HG03025 (cell line): ENCODE results near the gene F2RL3.
A peak's percentile ranks its signal among the peaks of the same experiment; 100 is the strongest.

Experiments
- ATAC-seq: cut with Tn5 transposase; IDR thresholded peaks from one replicate; pipeline ENCODE4 v1.9.1; 2021; ENCODE audit warnings: mild to moderate bottlenecking, moderate library complexity; ENCODE audit not compliant: unreplicated experiment, low FRiP score

F2RL3 gene

GRCh38 chr19:16892868-16893685 is 4.3 kb downstream of the F2RL3 start:
- no peak for ATAC-seq

DNA sequence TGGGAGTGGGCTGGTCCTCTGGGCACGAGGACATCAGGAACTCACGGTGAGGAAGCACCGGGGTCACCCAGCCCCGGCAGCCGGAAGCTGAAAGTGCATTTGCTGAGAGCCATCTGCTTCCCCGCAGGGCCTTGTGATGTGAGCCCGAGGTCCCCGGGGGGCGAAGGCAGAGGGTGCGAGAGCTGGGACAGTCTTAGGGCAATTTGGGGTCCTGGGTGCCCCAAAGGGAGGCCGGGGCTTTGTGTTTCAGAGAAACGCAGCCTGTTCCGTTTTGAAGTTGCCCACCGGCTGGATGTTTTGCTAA is 4.8 kb downstream of the F2RL3 start:
- ATAC-seq: no peak

GRCh38 chr19:16894080-16894479 is 5.3 kb downstream of the F2RL3 start:
- no peak for ATAC-seq

DNA sequence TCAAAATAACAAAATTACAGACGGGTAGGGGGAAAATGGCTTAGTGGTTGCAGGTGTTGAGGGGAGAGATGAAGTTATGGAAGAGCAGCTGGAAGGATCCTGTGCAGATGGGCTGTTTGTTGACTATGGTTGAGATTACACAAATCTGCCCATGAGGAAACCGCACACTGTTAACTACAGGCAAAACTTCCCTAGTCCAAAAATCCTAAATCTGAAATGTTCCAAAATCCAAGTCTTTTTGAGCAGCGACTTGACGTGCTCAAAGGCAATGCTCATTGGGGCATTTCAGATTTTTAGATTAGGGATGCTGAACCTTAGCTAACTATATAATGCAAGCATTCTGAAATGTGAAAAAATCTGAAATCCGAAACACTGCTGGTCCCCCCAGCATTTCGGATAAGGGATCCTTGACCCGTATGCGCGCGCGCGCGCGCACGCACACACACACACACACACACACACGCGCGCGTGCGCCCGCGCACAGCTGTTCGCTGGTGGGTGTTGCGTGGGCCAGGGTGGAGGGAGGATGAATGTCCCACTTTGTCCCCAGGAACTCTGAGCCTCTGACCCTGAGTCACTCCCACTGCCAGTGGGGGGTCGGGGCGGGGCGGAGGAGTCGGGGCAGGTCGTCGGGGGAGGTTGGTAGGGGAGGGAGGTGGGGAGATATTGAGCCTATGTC is 6.8 kb downstream of the F2RL3 start:
- no peak for ATAC-seq

- ATAC-seq: peak; percentile 23
Observed at GRCh38 chr19:16896146-16897028, 7.6 kb downstream of the F2RL3 start.

DNA sequence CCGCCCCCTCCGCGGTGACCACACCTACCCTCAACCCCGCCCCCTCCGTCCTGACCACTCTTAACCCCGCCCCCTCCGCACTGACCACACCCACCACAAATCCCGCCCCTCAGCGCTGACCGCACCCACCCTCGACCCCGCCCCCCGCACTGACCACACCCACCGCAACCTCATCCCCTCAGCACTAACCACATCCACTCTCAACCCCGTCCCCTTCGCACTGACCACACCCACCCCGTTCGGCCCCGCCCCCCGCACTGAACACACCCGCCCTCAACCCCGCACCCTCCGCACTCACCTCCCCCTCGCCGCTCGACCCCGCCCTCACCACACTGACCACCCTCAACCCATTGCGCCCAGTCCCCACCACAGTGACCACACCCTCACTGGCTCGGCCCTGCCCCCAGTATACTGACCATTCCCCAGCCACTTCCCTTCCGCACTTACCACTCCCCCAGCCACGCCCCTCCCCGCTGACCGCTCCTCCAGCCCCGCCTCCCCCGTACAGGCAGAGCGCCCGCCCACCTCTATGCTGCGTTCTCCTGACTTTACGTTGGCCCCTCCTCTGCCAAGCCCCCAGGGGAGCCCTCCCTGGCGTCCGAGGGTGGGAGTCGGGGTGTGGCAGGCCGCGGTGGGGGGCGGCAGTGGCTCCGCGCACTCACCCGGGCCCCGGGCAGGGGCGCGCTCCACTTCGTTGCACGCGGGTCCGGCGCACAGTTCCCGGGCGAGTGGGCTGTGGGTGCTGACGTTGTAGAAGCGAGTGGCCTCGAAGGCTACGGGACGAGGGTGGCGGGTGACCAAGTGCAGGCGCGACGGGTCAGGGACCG is 8.4 kb downstream of the F2RL3 start:
- peak; percentile 48 for ATAC-seq

DNA sequence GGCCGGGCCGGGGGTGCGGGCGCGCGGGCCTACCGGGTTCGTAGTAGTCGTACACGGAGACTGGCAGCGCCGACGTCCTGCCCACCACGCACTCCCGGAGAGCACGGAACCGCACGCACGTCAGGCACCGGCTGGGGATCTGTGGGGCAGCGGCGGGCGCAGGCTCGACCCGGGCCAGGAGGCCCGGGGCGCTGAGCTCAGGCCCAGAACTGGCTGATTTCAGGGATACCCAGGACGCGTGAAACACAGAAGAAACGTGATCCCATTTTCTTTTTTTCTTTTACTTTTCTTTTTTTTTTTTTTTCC is 9.0 kb downstream of the F2RL3 start:
- no peak for ATAC-seq

DNA sequence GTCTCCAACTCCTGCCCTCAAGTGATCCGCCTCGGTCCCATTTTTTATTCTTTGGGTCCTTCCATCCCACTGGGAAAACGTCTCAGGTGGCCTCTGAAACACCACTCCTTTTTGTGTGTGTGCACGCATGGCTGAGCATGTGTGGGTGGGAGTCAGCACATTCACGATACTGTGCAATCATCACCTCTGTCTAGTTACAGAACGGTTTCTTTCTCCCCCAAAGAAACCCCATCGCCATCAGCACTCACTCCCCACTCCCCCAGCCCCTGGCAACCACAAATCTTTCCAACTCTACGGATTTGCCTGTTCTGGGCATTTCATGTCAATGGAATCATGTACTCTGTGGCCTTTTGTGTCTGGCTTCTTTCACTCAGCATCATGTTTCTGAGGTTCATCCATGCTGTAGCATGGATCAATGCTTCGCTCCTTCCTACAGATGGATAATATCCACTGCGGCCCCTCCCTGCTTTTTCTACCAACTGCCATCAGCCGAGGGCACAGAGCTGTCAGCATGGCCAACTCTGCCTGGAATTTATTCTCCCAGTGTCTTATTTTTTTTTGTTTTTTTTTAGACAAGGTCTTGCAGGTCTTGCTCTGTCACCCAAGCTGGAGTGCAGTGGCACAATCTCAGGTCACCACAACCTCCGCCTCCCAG is 9.7 kb downstream of the F2RL3 start:
- ATAC-seq: no peak

DNA sequence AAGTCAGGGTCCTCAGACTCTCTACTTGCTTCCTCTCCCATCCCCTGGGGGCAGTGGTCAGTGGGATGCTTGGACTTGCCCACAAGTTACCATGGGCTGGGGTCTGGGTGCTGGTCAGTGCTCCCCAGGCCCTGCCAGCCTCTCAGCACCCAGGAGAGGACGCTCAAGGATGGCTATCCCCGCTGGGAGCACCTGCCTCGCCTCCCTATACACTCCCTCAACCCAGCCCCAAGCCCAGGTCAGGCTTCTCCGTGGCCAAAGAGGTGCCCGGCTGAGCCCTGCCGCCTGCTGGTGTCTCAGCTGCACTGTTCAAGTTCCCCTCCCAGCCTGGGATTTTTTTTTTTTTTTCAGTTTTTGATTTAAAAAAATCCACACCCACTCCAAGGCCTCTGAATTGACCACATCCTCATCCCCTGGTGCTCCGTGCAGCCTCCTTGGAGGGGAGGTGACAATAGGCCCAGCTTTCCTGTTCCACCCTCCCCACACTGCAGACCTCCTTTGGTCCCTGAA is 10.8 kb downstream of the F2RL3 start:
- no peak for ATAC-seq

- ATAC-seq: no peak
Observed at GRCh38 chr19:16901491-16902175, 12.8 kb downstream of the F2RL3 start.

GRCh38 chr19:16902545-16902944 is 13.7 kb downstream of the F2RL3 start:
- no peak for ATAC-seq

- ATAC-seq: no peak
Observed at GRCh38 chr19:16903347-16903746, 14.5 kb downstream of the F2RL3 start.

DNA sequence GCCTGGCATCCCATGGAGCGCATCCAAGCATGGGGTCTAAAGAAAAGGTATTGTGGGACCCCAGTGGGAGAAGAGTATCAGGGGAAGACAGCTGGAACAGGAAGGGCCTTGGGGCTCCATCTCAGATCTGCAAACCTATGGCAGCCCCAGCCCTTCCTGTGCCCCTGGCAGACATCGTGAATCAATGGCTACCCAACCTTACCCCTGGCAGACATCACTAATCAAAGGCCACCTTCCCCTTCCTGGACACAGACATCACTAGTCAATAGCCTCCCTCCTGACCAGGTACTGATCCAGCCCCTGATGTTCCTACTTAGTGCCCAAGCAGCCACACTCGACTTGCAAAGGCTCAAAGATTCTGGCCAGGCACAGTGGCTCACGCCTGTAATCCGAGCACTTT is 15.8 kb downstream of the F2RL3 start:
- ATAC-seq: no peak

DNA sequence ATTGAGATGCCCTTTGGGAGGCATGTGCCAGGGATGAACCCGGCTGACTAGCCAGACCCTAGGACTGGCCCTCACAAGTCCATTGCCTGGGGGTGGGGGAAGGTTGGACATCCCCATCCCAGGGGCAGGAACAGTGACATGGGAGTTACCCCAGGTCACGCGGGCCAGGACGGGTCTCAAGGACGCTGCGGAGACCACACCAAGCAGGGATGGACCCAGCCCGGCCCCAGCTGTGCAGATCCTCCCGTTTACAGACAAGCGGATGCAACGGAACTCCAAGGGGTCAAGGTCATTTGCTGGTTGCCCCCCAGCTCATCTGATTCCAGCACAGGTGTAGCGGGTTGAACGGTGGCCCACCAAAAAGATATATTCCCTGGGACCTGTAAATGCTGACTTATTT is 20.0 kb downstream of the F2RL3 start:
- ATAC-seq: no peak

DNA sequence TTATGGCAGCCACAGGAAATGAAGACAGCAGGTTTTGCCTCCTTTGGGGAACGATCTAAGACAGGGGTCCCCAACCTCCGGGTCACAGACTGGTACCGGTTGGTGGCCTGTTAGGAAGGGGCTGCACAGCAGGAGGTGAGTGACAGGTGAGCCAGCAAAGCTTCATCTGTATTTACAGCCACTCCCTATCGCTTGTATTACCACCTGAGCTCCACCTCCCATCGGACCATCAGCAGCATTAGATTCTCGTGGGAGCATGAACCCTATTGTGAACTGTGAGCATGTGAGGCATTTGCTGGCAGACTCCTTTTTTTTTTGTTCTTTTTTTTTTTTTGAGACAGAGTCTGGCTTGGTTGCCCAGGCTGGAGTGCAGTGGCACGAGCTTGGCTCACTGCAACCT is 22.2 kb downstream of the F2RL3 start:
- ATAC-seq: no peak

DNA sequence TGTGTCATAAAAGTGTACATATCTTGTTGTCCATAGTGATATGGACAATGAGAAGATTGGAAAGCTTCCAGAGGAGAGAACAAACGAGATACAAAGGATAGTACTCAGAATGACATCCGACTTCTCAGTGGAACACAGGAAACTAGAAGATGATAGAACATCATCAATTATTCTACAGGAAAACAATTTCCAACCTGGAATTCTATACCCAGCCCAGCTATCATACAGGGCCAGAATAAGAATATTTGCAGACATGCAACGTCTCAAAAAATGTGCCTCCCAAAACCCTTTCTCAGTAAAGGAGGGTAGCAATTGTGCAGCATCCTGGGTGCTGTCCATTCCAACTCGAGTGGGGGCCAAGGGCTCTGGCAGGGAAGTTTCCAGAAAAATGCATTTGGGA is 24.0 kb downstream of the F2RL3 start:
- no peak for ATAC-seq

DNA sequence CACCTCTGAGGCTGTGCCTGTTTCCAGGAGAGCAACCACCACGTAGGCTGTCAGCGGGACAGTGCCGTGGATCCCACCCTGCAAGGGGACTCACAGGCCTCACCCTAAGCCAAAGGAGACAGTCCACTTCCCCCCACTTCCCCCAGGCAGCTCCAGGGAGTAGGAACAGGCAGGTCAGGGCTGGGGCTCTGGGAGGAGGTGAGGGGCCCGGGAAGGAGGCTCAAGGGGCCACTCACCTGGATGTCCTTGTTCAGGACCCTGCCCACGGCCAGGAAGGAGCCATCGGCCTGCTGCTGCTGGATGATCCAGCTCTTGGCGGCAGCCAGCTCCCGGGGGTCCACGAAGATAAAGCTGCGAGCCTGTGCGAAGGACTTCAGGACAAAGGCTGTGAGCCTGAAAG is 25.6 kb downstream of the F2RL3 start:
- no peak for ATAC-seq

DNA sequence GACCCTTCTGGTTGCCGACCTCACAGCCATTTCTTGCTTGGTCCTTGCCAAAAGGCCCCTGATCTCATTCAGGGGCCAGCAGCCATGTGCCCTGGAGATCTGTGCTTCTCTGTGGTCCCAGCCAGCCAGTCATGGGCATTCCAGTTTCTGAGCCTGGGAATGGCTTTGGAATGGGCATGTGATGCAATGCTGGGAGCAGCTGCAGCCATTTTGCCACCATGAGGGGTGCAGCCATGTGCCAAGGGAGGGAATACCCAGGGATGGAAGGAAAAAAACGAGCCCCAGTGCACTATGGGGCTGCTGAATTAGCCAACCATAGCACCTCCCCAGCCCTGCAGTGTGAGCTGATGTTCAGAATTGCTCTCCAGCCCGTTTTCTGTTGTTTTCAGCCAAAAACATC is 26.3 kb downstream of the F2RL3 start:
- no peak for ATAC-seq

GRCh38 chr19:16915734-16916133 is 26.9 kb downstream of the F2RL3 start:
- no peak for ATAC-seq
